Skeletal muscle satellite cell (primary cell): ENCODE results near the gene SPPL2B.

ENCODE experiments used
- H3K27me3 ChIP-seq: 2 replicates; pipeline ENCODE4 v1.7.0; 2013; ENCODE audit warnings: low read length; ENCODE audit not compliant: control insufficient read depth, insufficient read depth
- H3K36me3 ChIP-seq: 2 replicates; pipeline ENCODE4 v1.7.0; 2013; ENCODE audit warnings: mild to moderate bottlenecking, control low read depth, low read length; ENCODE audit not compliant: insufficient read depth
- H3K4me1 ChIP-seq: 2 replicates; pipeline ENCODE4 v1.7.0; 2013; ENCODE audit warnings: low read length; ENCODE audit not compliant: control insufficient read depth, insufficient read depth
- H3K4me2 ChIP-seq: 2 replicates; pipeline ENCODE4 v1.7.0; 2013; ENCODE audit warnings: mild to moderate bottlenecking, low read length
- H3K4me3 ChIP-seq: 2 replicates; pipeline ENCODE4 v1.7.0; 2013; ENCODE audit warnings: low read length
- H3K9ac ChIP-seq: 2 replicates; pipeline ENCODE4 v1.7.0; 2013; ENCODE audit warnings: mild to moderate bottlenecking, low read depth, low read length, moderate library complexity
- H3K9me3 ChIP-seq: replicated peaks from 2 replicates; pipeline ENCODE4 v1.7.0; 2013; ENCODE audit warnings: mild to moderate bottlenecking, control low read depth, low read length

SPPL2B gene

GRCh38 chr19:2334986-2335846 is 6.7 kb downstream of the SPPL2B start:
- peaks cover 8% of the 10 kb centered on the region for H3K36me3 ChIP-seq
- no peaks in the 10 kb centered on the region for H3K9me3 ChIP-seq

DNA sequence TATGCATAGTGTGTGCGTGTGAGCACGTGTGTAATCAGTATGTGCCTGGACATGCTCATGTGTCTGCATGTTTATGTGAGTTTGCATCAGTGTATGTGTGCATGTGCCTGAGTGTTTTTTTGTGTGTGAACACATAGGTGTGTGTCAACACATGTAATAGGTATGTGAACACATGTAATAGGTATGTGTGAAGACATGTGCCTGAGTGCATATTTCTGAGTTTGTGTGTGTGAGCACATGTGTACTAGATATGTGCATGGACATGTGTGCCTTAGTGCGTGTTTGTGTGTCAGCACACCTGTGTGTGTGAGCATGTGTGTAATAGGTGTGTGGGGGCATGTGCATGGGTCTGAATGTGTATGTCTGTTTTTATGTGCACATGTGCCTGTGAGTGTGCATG is 7.4 kb downstream of the SPPL2B start:
- Histone ChIP-seq H3K4me1 (peaks cover 4% of the 10 kb centered on the region), H3K9ac (no peak overlapping the region), H3K36me3 (peaks cover 8% of the 10 kb centered on the region), H3K27me3 (no peaks in the 10 kb centered on the region), H3K4me2 (no peak overlapping the region), H3K4me3 (no peak overlapping the region), H3K9me3 (no peaks in the 10 kb centered on the region)

More at GRCh38 chr19:2334986-2335846, 6.7 kb downstream of the SPPL2B start:
- Histone ChIP-seq H3K4me3 (no peak overlapping the region), H3K27me3 (no peaks in the 10 kb centered on the region), H3K9ac (no peak overlapping the region), H3K4me1 (peaks cover 9% of the 10 kb centered on the region), H3K4me2 (no peak overlapping the region)

DNA sequence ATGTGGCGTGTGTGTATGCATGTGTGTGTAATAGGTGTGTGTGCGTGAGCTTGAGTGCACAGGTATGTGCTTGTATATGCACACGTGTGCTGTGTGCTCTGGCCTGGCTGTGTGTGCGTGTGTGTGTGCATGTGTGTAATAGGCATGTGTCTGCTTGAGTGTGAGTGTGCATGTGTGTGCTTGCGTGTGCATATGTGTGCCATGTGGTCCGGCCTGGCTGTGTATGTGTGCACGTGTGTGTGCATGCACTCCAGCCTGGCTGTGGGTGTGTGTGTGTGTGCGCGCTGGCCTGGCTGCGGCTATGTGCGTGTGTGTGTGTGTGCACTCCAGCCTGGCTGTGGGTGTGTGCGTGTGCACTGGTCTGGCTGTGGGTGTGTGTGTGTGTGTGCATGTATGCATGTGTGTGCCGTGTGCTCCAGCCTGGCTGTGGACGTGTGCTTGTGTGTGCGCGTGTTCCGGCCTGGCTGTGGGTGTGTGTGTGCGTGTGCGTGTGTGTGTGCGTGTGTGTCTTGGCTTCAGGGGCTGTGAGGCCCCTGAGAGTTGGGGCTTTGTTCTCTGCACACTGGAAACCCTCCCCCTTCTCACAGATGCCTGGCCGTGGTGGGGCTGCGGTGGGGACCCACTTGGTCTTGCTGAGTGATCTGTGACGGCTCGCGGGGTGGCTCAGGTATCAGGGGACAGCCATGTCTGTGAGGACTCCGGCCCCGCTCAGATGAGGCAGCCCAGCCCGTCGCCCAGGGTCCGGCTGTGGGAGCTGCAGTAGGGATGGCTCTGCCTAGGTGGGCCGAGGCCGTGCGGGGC is 8.2 kb downstream of the SPPL2B start:
- Histone ChIP-seq H3K36me3 (peaks cover 8% of the 10 kb centered on the region), H3K27me3 (no peaks in the 10 kb centered on the region), H3K4me3 (no peak overlapping the region), H3K4me1 (peaks cover 3% of the 10 kb centered on the region), H3K4me2 (no peak overlapping the region), H3K9ac (no peak overlapping the region), H3K9me3 (no peaks in the 10 kb centered on the region)

GRCh38 chr19:2337329-2337707 is 8.8 kb downstream of the SPPL2B start:
- H3K9ac ChIP-seq, result peak overlapping the region; percentile 16
- no peaks in the 10 kb centered on the region for H3K9me3 ChIP-seq
- peak overlapping the region; percentile 14 for H3K4me2 ChIP-seq
- H3K4me1 ChIP-seq, result peaks cover 3% of the 10 kb centered on the region
- peaks cover 8% of the 10 kb centered on the region for H3K36me3 ChIP-seq
- H3K4me3 ChIP-seq, result no peak overlapping the region
- no peaks in the 10 kb centered on the region for H3K27me3 ChIP-seq

DNA sequence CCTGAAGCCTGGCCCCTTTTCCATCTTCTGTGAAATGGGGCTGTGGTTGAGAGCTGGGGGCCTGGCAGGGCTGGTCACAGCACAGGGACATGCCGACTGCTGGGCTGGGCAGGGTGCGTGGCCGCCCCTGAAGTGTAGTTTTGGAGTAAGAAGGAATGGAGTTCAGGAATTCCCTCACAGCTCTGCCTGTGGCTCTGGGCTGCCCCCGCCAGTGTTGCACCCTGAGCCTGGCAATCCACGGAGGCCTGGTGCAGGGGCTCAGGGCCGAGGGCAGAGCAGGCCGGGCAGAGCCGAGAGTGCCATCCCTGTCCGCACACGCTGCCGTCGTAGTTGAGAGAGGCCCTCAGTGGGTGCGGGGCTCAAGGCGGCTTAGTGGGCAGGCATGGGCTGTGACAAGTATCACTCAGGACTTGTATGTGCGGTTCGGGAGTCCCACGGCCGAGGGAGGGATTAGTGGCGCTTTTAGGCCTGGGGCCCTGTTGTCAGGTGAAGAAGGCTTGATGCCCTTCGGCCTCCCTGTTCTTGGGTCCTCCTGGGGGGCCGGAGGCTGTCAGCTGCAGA is 9.7 kb downstream of the SPPL2B start:
- Histone ChIP-seq H3K4me2 (no peak overlapping the region), H3K9ac (no peak overlapping the region), H3K36me3 (peaks cover 8% of the 10 kb centered on the region), H3K27me3 (no peaks in the 10 kb centered on the region), H3K4me3 (no peak overlapping the region), H3K4me1 (no peaks in the 10 kb centered on the region), H3K9me3 (no peaks in the 10 kb centered on the region)

GRCh38 chr19:2338751-2339643 is 10.5 kb downstream of the SPPL2B start:
- Histone ChIP-seq H3K36me3 (peaks cover 8% of the 10 kb centered on the region), H3K27me3 (no peaks in the 10 kb centered on the region), H3K9me3 (no peaks in the 10 kb centered on the region), H3K4me3 (no peak overlapping the region), H3K4me2 (no peak overlapping the region), H3K4me1 (no peaks in the 10 kb centered on the region), H3K9ac (no peak overlapping the region)

DNA sequence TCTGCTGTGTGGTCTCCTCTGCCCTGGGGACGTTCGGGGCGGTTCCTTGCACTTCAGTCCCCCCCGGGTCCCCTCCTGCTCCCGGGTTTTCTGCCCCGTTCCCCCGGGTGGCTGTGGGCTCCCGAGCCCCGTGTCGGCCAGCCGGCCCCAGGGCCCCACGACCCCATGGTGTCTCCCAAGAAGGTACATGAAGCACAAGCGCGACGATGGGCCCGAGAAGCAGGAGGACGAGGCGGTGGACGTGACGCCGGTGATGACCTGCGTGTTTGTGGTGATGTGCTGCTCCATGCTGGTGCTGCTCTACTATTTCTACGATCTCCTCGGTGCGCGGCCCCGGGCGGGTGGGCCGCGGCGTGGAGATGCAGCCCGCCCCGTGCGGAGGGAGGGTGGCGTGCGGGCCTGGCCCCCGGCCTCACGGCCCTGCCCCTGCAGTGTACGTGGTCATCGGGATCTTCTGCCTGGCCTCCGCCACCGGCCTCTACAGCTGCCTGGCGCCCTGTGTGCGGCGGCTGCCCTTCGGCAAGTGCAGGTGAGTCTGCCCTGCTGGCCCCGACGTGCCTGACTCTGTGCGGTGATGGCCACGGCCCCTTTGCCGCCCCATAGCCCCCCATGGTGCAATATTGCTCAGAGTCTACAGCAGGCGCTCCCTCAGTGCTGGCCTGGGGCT is 11.3 kb downstream of the SPPL2B start:
- no peak overlapping the region for H3K9ac ChIP-seq
- no peaks in the 10 kb centered on the region for H3K4me1 ChIP-seq
- H3K4me3 ChIP-seq, result no peak overlapping the region
- peaks cover 6% of the 10 kb centered on the region for H3K36me3 ChIP-seq
- H3K4me2 ChIP-seq, result no peak overlapping the region
- no peaks in the 10 kb centered on the region for H3K9me3 ChIP-seq
- H3K27me3 ChIP-seq, result no peaks in the 10 kb centered on the region

GRCh38 chr19:2340496-2341243 is 12.2 kb downstream of the SPPL2B start:
- H3K9me3 ChIP-seq, result no peaks in the 10 kb centered on the region
- H3K36me3 ChIP-seq, result peaks cover 6% of the 10 kb centered on the region
- H3K4me2 ChIP-seq, result no peak overlapping the region
- H3K4me1 ChIP-seq, result no peaks in the 10 kb centered on the region
- no peaks in the 10 kb centered on the region for H3K27me3 ChIP-seq
- no peak overlapping the region for H3K9ac ChIP-seq
- H3K4me3 ChIP-seq, result no peak overlapping the region

GRCh38 chr19:2341244-2341751 is 12.8 kb downstream of the SPPL2B start:
- Histone ChIP-seq H3K9ac (no peak overlapping the region), H3K9me3 (no peaks in the 10 kb centered on the region), H3K4me2 (no peak overlapping the region), H3K4me3 (no peak overlapping the region), H3K36me3 (peaks cover 6% of the 10 kb centered on the region), H3K4me1 (no peaks in the 10 kb centered on the region), H3K27me3 (no peaks in the 10 kb centered on the region)

- H3K36me3 ChIP-seq, result peaks cover 6% of the 10 kb centered on the region
- no peak overlapping the region for H3K4me2 ChIP-seq
- no peak overlapping the region for H3K9ac ChIP-seq
- H3K27me3 ChIP-seq, result no peaks in the 10 kb centered on the region
- no peaks in the 10 kb centered on the region for H3K9me3 ChIP-seq
- no peaks in the 10 kb centered on the region for H3K4me1 ChIP-seq
- H3K4me3 ChIP-seq, result no peak overlapping the region
Observed at GRCh38 chr19:2341982-2342381, 13.5 kb downstream of the SPPL2B start.
